Tongue (tissue), 2 donors: ENCODE measurements around the gene RALGAPA2. TPM values are rescaled to one million over a fixed set of nuclear protein-coding genes. Genes with fewer than 3 reads are reported as not detected.

Source experiments
- DNase-seq: peaks from one replicate; pipeline ENCODE4 v3.0.0-alpha.2; 2015
- total RNA-seq: library from RNA; depleted of rRNA; stranded (reverse); fragments of >200 nt; gene quantifications from one replicate; pipeline ENCODE4 v1.2.3, GENCODE V29; 2014

Gene RALGAPA2
- total RNA-seq, 1 donor from 2014 or later: 23.1 TPM

DNA sequence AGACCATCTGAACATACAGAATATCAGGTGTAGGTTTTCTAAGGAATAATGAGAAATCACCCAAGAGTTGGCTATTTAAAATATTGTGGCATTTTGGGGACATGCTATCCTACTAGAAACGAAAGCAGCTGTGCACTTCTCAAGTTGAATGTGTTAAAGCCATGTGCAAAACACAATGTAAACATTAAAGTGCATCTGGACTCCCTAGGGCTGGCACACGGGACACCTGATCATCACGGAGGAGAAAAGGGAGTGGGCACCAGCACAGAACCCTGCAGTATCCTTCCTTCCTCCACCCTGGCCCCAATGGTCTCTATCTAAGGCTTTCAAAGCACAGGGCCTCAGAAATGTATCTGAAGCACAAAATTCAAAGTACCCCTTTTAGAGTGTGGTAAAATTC, 250.3 kb downstream of the RALGAPA2 start:
- DNase-seq: no peak

DNA sequence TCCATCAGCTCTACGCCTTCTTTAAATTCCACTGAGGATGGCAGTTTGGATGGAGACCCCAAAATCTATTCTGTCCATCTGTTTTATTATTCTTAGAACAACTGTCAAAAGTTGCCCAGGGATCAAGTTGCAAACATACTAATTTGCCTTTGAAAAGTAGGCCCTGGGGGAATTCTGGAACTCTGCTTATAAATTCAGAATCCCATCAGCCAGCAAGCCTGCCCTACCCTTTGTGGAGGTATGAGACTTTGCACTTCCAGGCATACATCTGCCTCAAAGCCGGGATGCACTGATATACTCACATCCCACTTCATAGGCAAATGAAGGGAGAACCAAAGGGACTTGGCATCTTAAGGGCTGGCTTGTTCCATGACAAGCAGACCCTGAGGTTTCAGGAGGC, 250.9 kb downstream of the RALGAPA2 start:
- no peak for DNase-seq

DNA sequence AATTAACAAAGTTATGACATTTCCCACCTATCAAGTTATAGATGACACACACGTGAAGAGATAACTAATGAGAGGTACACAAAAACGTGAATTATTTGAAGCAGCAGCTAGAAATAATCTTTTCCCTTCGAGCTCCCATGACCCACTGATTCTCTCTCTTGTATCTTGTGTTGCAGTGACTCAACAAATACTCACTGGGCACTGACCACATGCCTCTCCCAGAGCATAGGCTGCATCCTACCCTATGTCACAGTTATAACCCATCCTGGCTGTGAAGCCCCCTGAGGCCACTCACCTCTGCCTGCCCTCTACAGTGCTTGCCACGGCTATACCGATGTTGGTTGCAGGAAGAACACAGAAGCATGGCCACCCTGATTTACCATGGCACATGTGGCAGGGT, 252.7 kb downstream of the RALGAPA2 start:
- DNase-seq: no peak

DNA sequence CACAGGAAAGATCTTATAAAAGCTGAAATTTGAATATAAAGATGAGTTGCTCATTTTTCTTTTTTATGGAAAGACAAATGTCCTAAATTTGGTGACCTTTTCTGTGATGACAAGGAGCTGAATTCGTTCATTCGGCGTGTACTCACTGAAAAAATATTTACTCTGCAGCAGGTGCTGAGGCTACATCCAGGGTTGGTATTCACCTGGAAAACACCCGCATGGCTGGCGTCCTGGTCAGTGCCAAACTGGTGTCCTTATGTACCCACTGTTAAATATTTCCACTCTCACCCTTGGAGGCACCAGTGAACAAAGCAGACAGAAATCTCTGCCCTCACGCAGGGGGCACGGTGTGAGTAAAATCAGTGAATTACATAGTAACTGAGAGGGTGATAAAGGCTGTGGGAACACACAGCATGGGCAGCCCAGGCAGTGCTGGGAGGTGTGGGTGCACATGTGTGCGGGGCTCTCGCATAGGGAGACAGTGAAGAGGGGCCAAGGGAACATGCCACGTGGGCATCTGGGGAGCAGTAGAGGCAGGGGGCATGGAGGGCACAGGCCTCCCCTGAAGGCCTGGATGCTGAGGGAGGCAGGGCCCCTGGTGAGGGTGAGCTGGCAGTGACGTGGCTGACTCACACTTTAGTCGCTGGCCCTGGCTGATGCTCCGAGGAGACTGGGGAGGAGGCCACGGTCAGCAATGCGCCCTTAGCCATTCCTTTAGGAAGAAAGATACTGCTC, 254.9 kb downstream of the RALGAPA2 start:
- no peak for DNase-seq

DNA sequence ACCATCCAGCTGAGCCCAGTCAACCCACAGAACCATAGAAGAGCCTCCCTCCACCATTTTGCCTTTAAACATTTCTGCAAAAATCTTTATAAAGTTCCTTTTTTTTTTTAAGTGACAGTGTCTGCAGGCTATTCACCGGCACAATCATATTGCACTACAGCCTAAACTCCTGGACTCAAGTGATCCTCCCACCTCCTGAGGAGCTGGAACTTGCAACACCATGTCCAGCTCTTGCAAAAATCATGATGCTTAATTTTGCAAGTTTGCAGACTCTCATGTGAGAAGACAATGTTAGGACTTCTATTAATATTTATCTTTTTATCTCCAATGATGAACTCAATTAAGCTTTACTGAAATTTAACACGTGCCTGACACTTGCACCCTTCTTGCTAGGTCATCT, 255.7 kb downstream of the RALGAPA2 start:
- DNase-seq: no peak

DNA sequence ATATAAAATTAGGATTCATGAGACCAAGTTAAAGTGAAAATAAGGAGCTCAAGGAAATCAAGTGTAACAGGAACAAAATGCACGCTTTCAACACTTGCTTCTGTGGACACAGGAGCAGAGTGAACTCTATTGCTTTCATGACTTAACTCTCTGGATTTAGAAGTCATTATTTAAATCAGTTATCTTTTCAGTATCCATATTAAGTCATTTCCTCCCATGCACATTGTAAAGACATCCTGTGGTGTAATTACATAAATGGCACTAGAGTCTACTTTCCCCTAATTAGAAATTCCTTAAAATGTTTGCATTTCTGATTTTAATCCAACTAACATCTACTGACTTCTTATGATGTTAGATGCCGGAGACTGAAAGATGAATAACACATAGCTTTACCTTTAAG, 256.5 kb downstream of the RALGAPA2 start:
- DNase-seq: no peak

DNA sequence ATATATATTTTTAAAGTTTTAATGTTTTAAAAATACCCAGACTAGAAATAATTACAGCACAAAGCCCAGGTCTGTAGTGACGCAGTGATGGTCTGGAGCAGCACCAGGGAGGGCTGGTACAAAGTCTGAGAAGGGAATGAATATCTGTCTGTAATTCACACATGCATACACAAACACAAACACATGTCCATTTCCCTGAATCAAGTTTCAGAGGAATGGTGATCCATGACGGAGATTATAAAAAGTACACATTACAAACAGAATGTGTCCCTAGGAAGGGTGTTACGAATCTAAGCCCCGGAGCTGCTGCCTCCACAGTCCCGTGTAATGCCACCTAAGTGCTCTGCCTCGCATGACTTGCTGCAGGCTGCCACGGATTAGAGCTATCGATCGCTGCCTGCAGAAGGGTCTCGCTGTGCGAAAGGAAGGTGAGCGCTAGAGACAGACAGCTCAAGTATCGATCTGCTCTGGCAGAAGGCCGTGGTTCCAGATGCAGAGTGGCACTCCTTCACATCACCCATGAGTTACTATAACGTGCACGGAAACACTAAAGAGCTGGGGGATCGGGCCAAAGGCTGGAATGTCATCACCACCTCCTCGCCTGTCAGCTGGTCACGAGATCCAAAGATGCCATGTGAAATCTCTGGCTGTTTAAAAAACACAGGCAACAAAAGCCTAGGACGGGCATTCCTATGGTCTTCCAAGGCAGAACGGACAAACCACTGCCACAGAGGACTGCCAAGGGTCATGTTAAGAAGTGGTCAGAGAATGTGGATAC, 257.4 kb downstream of the RALGAPA2 start:
- no peak for DNase-seq

DNA sequence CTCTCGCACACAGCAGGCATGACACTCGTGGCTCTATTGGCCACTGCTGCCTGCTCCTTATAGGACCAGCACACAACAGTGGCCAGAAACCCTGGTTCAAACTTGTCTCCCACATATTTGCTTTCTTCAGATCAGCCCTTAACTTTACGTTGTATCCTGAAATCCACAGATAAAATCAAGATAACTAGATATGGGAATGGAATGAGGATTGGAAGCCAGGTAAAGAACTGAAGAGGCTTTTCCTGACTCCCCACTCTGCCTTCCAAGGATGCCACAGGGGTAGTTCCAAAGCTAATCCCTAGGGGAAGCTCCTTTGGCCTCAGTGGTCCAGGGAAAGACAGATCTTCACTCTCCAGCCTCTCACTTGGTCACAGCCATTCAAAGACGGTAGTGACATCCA, 258.1 kb downstream of the RALGAPA2 start:
- DNase-seq: no peak

DNA sequence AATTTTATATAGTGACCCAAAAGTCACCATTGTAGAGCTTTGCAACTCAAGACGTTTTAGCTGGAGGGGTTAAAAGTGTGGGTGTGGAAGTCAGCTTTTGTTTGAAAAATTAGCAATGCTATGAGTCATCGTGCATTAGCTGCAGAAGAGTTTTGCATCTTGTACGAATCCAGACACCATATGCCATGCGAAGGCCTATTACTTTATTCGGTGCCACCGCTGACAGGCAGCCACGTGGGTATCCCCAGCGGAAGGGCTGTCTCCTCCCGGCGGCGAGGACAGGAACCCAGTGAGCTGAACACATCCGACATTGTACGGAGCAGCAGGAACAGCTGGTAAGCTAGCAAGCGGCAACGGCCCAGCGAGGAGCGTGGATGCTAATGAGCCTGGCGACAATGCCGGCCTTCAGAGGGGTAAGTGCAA, 260.2 kb downstream of the RALGAPA2 start:
- peak; percentile 89 for DNase-seq

DNA sequence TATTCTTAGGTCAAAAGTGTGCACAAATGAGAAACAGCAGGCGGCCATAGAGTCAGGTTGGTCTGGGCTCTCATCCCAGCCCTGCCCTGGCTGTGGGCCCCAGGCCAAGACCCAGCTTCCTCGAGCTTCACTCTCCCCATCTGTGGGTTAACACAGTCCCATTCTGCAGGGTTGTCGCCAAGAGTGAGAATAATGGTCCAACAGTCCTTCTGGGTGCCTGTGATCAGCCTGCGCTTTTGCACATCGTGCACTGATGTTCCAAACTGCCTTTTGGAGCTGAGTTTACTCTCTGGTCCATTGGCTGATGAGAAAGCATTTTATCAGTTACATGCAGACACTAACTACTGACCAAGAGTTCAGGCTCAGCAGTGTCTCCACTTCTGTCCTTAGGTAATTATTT, 261.9 kb downstream of the RALGAPA2 start:
- peak; percentile 52 for DNase-seq

DNA sequence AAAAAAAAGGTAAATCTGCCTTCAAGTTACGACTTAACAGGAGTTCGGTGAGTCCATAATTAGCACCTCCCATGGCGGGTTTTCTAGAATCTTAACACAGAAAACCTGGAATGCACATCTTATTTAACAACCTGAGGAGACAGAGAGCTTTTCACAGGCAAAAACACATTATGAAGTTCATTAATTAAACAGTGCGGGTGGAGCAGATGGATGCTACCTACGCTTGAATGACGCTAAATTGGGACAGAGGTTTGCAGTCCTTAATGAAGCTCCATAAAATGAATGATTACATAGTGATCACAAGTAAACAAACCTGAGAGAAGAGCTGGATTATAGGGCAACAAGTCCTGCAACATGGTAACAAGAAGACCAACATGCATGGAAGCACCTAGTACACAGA, 263.6 kb downstream of the RALGAPA2 start:
- no peak for DNase-seq

DNA sequence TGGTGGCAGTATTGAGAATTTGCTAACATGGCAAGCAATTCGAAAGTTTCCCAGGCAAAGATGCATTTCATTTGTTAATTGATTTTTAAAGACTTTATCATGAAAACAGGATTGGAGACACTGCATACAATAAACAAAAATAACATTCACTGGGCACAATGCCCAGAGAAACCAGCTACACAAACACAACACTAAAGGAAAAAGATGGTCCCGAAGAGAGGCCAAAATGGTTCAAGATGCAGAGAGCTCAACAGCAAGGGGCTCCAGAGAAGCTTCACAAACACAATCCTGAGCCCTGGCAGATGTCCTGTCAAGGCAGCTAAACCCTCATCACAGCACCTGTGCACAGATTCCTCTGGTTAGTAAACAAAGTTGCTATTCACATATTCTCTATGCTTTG, 265.2 kb downstream of the RALGAPA2 start:
- peak; percentile 27 for DNase-seq

DNA sequence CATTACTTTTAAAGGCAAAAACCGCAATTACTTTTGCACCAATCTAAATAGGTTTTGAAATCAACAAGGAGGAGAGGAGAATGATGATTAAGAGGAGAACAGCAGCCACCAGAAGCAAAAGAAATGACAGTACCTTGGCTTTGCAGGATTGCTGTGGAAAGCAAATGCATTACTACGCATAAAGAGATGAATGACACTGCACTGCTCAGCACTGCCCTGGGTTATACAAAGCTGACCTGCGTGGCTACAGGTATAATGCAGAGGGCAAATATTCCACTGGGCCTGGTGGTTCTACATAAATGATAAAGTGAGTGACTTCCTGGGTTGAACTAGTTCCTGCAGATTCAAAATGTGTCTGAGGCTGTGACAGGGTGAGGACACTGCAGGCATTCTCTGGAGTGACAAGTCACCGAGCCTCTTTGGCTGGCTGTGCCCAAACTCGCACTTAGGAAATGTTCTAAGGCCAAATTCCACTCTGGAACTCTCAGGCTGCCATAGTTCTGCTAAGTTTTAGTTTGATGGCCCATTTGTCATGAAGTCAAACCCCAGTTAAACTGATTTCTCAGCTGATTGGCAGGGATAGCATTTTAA, 265.9 kb downstream of the RALGAPA2 start:
- DNase-seq: no peak

DNA sequence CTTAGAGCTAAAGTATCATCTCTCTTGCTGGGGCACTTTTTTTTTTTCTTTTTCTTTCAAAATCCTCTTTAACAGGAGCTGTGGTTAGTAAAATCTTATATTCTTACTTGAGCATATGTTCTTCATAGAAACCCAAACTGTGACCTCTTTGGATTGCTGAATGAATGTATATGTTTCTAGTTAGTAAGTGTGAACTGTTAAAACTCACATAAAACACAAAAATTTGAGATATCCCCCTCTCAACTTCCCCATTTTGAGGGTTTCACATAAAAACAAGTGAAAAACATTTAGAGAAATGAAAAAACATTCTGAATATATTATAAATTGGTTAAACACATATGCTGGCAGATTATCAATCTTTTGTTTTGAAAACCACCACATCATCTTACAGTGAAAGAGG, 266.4 kb downstream of the RALGAPA2 start:
- no peak for DNase-seq

DNA sequence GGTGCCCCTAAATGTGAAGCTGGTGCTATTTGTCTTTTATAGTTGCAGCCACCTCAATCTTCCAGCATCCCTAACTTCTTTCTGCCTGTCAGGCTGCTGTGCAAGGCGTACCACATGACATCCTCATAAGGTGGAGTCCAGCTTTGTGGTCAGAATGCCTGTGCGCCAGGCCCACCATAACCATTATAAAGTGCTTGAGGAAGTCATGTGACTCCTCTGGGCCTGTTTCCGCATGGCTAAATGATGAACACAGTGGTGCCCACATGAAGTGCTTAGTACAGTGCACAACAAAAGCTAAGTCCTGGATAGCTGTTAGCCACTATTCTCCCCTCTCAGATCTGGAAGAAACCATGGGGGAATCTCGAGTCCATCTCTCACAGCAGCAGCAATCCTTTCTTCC, 268.9 kb downstream of the RALGAPA2 start:
- DNase-seq: no peak

DNA sequence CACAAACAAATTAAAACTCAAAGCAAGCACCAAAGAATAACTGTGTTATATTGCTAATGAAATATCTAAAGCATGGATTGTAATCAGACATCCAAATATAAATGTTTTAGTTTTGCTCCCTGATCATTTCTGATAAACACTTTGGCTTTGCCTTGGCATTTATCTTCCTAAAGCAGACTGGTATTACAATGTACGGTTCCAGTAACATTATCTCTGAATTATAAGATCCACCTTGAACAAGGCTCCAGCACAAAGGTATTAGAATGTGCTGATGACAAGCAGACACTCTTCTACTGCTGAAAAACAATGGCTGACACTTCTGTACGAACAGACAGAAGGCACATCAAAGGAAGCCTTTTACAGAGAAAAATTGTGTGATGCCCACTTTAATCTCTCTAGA, 270.0 kb downstream of the RALGAPA2 start:
- no peak for DNase-seq

DNA sequence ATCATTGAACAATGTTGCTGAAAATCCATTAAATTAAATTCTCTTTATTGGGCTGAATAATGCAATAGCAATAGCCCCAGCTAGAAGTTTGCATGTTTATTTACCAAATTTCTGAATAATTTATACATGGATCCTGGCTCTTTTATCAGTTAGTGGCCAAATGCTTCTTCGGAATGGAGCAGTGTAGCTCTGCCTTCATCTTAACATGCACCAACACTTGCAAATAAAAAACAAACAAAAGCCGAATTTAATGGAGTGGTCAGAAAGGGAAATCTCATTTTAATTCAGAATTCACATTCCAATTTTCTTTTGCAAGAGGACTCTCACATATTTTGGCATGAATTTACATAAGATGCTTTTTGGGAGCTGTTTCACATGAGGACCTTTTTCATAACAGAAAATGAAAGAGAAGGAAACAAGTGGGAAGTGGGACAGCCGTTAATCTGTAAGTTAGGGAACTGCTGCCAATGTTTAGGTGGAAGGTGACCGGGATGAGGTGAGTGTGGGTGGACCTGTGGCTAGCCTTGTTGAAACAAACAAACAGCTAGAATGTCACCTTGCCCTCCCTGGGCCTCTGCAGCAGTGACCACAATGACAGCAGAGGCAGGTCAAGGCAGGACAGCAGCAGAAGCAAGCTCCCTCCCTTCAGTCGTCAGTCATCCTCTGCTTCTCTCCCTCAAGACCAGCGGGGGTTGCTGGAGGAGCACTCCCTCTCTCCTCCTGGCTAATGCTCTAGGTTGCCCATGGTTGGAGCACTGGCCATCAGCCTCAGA, 271.4 kb downstream of the RALGAPA2 start:
- no peak for DNase-seq

DNA sequence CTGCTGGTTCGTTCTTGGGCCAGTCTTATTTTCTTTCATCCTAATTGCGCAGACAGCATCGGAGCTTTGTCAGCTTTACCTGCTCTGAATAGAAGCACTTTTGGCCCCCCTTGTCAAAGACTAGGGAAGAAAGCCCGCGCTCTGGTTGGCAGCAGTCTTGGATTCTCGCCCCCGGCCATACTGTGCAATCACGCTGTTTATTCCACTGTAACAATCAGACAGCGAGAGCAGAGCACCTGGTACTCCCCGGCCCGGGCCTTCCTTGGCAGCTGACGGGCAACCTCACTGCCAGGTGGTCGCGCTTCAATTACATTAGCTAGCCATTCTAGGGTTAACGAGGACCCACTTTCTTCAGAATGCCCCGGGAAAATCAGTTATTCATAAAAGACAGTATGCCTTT, 272.0 kb downstream of the RALGAPA2 start:
- no peak for DNase-seq

DNA sequence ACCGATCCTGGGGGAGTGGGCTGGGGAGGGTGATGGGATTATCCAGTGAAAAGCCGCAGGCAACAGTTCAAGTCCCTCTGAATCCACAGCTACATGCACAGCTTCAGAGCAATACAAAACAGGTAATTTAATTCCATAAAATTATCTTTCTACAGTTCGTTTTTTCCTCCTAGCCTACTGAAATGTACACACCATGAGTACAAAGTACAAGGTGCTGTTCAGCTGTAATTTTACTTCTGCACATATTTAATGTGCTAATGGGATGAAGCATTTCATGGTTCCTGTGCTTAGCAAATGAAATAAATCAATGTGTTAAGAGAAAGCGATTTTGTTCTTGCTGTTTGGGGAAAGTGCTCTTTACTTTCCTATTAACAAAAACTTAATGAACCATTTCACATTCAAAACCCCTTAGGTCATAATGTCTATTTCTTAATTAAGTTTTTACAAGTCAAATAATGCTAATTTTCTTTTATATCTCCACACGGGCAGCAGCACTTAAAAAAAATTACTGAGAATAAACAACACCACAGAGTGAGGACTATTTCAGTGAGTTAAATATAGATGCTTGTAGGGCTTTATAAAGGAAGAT, 272.7 kb downstream of the RALGAPA2 start:
- DNase-seq: no peak

DNA sequence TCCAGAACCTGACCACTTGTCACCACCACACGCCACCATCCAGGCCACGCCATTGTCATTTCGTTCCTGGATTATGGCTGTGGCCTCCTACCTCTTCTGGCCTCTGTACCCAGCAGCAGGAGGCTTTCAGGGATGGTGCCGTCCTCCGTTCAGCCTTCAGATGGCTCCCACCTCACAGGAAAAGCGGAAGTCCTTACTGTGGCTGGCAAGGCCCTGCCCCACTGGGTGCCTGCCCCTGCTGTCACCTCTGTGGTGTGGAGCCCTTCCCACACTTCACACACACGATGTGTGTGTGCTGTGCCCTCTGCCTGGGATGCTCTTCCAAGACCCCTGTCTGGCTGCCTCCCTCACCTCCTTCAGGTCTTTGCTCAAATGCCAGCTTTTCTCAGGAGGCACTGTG, 275.1 kb downstream of the RALGAPA2 start:
- DNase-seq: no peak

DNA sequence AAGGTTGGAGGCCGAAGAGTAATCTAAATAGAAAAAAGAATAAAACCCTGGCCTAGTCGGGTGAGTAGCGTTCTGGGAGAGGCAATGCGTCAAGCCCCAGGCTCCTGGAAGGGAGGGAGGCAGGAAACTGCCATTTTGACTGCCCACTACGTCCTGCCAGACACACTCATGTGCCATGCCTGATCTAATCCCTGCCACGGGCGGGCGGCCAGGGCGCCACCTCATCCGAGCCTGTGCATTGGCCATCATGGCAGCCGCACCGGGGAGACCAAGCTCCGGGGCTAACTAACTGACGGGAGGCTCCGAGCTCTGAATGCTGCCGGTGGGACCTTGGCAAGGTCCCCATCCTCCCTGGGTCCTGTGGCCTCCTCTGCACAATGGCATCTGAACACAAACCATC, 275.8 kb downstream of the RALGAPA2 start:
- DNase-seq: no peak

DNA sequence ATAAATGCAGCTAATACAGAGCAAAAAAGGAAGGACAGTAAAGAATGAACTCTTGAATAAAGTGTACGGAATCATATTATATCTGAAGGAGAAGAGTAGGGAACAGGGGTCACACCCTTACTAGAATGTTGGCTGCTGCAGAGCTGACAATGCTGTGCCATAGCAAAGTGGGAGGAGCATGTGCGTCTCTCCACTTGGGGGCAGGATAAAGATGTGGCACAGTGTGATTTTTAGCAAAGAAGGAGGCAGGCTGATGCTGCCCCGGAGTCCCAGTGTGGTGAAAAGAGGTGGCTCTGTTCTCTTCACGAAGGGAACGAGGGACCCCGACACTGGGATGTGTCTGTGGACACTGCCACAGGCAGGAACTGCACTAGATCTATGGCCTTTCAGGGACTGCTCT, 277.0 kb downstream of the RALGAPA2 start:
- DNase-seq: no peak
